IMR-90 (cell line): Measurements from ENCODE around the gene MRTFB. TPM values are rescaled to one million over a fixed set of nuclear protein-coding genes. Genes with fewer than 3 reads are reported as not detected.

Experiments used
- ATAC-seq: fragments of 200-7000 bp; cut with Tn5 transposase; 2 replicates; pipeline ENCODE4 v1.9.1; 2020; ENCODE audit warnings: low read depth, mild to moderate bottlenecking, moderate library complexity
- BruUV-seq: library from RNA; stranded (reverse); fragments of 400-500 nt; replicated peaks from 2 replicates; lab custom pipeline; 2021; lab: Mats Ljungman, UMichigan
- CTCF ChIA-PET: fragments of 300-600 bp; formaldehyde crosslinking; extraction: SDS; loops from one replicate; lab custom pipeline; 2021; ENCODE audit warnings: antibody characterized with exemption; lab: Yijun Ruan, JAX
- POLR2A ChIA-PET: fragments of 300-600 bp; sonication (Branson Sonifier 250); formaldehyde crosslinking; loops from one replicate; lab custom pipeline; 2022; ENCODE audit warnings: antibody characterized with exemption; ENCODE audit not compliant: unreplicated experiment; lab: Charles Lee
- DNase-seq: peaks from one replicate; pipeline ENCODE4 v3.0.0; 2013
- H2AFZ ChIP-seq: replicated peaks from 2 replicates; pipeline ENCODE3; 2013; ENCODE audit warnings: low read length, mild to moderate bottlenecking; ENCODE audit not compliant: poor library complexity
- H2AK5ac ChIP-seq: 2 replicates; pipeline ENCODE4 v1.6.1; 2013; ENCODE audit warnings: low read depth, low read length, inconsistent platforms
- H2AK9ac ChIP-seq: replicated peaks from 2 replicates; pipeline ENCODE3; 2013; ENCODE audit warnings: mild to moderate bottlenecking, low read depth, low read length, moderate library complexity; ENCODE audit not compliant: poor library complexity
- H2BK120ac ChIP-seq: 2 replicates; pipeline ENCODE4 v1.6.1; 2013; ENCODE audit warnings: low read depth, low read length, inconsistent platforms
- H2BK15ac ChIP-seq: 3 replicates; pipeline ENCODE4 v1.6.1; 2013; ENCODE audit warnings: low read depth, low read length, inconsistent platforms
- H2BK20ac ChIP-seq: 2 replicates; pipeline ENCODE4 v1.6.1; 2013; ENCODE audit warnings: low read depth, mild to moderate bottlenecking, inconsistent platforms, low read length, moderate library complexity
- H2BK5ac ChIP-seq: 2 replicates; pipeline ENCODE4 v1.6.1; 2013; ENCODE audit warnings: mild to moderate bottlenecking, low read depth, low read length, inconsistent platforms; ENCODE audit not compliant: poor library complexity, severe bottlenecking
- H3K14ac ChIP-seq: replicated peaks from 2 replicates; pipeline ENCODE4 v1.6.1; 2013; ENCODE audit warnings: low read depth, low read length, inconsistent platforms
- H3K18ac ChIP-seq: 2 replicates; pipeline ENCODE4 v1.6.1; 2013; ENCODE audit warnings: low read depth, low read length, control low read depth
- H3K23ac ChIP-seq: 2 replicates; pipeline ENCODE4 v1.6.1; 2013; ENCODE audit warnings: low read depth, low read length, inconsistent platforms
- H3K27ac ChIP-seq: 2 replicates; pipeline ENCODE4 v1.5.1; 2013; ENCODE audit warnings: mild to moderate bottlenecking, control low read depth, low read length; ENCODE audit not compliant: insufficient read depth
- H3K27me3 ChIP-seq: 2 replicates; pipeline ENCODE4 v1.6.1; 2013; ENCODE audit warnings: low read length; ENCODE audit not compliant: control insufficient read depth, insufficient read depth
- H3K36me3 ChIP-seq: 2 replicates; pipeline ENCODE4 v1.6.1; 2013; ENCODE audit warnings: low read length, mixed read lengths; ENCODE audit not compliant: control insufficient read depth, insufficient read depth
- H3K4ac ChIP-seq: 2 replicates; pipeline ENCODE4 v1.6.1; 2013; ENCODE audit warnings: low read depth, low read length, inconsistent platforms
- H3K4me1 ChIP-seq: 2 replicates; pipeline ENCODE4 v1.6.1; 2013; ENCODE audit warnings: low read length, mixed read lengths; ENCODE audit not compliant: control insufficient read depth, insufficient read depth
- H3K4me2 ChIP-seq: 2 replicates; pipeline ENCODE4 v1.6.1; 2013; ENCODE audit warnings: low read depth, mild to moderate bottlenecking, control low read depth, low read length, moderate library complexity
- H3K4me3 ChIP-seq: 2 replicates; pipeline ENCODE4 v1.5.1; 2013; ENCODE audit warnings: low read depth, mild to moderate bottlenecking, control low read depth, low read length, moderate library complexity; ENCODE audit not compliant: insufficient read depth
- H3K56ac ChIP-seq: 2 replicates; pipeline ENCODE4 v1.6.1; 2013; ENCODE audit warnings: low read length, inconsistent platforms; ENCODE audit not compliant: insufficient read depth; ENCODE audit errors: extremely low read depth
- H3K79me1 ChIP-seq, 2 experiments: 2 replicates each; pipeline ENCODE4 v1.6.1; 2013; ENCODE audit warnings: low read length in 2 of 2, inconsistent platforms in 1 of 2, low read depth in 1 of 2
- H3K9ac ChIP-seq: 2 replicates; pipeline ENCODE4 v1.6.1; 2013; ENCODE audit warnings: low read depth, low read length, control low read depth
- H3K9me1 ChIP-seq: 2 replicates; pipeline ENCODE4 v1.6.1; 2013; ENCODE audit warnings: low read length, inconsistent platforms; ENCODE audit not compliant: insufficient read depth
- H3K9me3 ChIP-seq: 2 replicates; pipeline ENCODE4 v1.6.1; 2013; ENCODE audit warnings: low read length; ENCODE audit not compliant: control insufficient read depth, insufficient read depth
- H4K20me1 ChIP-seq: 2 replicates; pipeline ENCODE4 v1.6.1; 2013; ENCODE audit warnings: low read length, inconsistent platforms; ENCODE audit not compliant: insufficient read depth
- H4K5ac ChIP-seq: 2 replicates; pipeline ENCODE4 v1.6.1; 2013; ENCODE audit warnings: mild to moderate bottlenecking, low read depth, low read length, control low read depth
- H4K8ac ChIP-seq, 2 experiments: 2 replicates each; pipeline ENCODE4 v1.6.1; 2013; ENCODE audit warnings: low read depth in 2 of 2, low read length in 2 of 2, control low read depth in 1 of 2, inconsistent platforms in 1 of 2
- H4K91ac ChIP-seq: 2 replicates; pipeline ENCODE4 v1.6.1; 2013; ENCODE audit warnings: low read depth, low read length, inconsistent platforms; ENCODE audit not compliant: insufficient read depth
- BHLHE40 ChIP-seq: fragments of 150-350 bp; IDR thresholded peaks from 2 replicates; pipeline ENCODE4 v1.6.1; 2016; ENCODE audit warnings: mild to moderate bottlenecking, low read depth, low read length
- CEBPB ChIP-seq: IDR thresholded peaks from 2 replicates; pipeline ENCODE4 v1.6.1; 2012; ENCODE audit warnings: low read depth, low read length, improper control_type of control experiment
- CHD1 ChIP-seq: IDR thresholded peaks from 2 replicates; pipeline ENCODE4 v1.6.1; 2012; ENCODE audit warnings: low read depth, low read length, improper control_type of control experiment
- CTCF ChIP-seq: conservative IDR thresholded peaks from 2 replicates; pipeline ENCODE4 v1.5.1; 2012; ENCODE audit warnings: mild to moderate bottlenecking, low read depth, low read length, improper control_type of control experiment
- ELK1 ChIP-seq: fragments of 150-350 bp; IDR thresholded peaks from 2 replicates; pipeline ENCODE4 v1.6.1; 2016; ENCODE audit warnings: low read depth, mild to moderate bottlenecking, low read length, moderate library complexity, borderline replicate concordance
- FOS ChIP-seq: fragments of 150-350 bp; IDR thresholded peaks from 2 replicates; pipeline ENCODE4 v1.6.1; 2016; ENCODE audit warnings: low read depth, low read length
- MAFK ChIP-seq: IDR thresholded peaks from 2 replicates; pipeline ENCODE4 v1.6.1; 2012; ENCODE audit warnings: low read depth, low read length, improper control_type of control experiment
- MXI1 ChIP-seq: IDR thresholded peaks from 2 replicates; pipeline ENCODE4 v1.6.1; 2012; ENCODE audit warnings: low read depth, mild to moderate bottlenecking, low read length, moderate library complexity, borderline replicate concordance
- NFE2L2 ChIP-seq: fragments of 150-350 bp; IDR thresholded peaks from 2 replicates; pipeline ENCODE4 v1.6.1; 2016; ENCODE audit warnings: low read depth, mild to moderate bottlenecking, low read length
- POLR2A ChIP-seq: IDR thresholded peaks from 2 replicates; pipeline ENCODE4 v1.6.1; 2012; ENCODE audit warnings: mild to moderate bottlenecking, low read depth, low read length
- RAD21 ChIP-seq: IDR thresholded peaks from 2 replicates; pipeline ENCODE4 v1.6.1; 2012; ENCODE audit warnings: low read length, improper control_type of control experiment
- RCOR1 ChIP-seq: IDR thresholded peaks from 2 replicates; pipeline ENCODE4 v1.6.1; 2012; ENCODE audit warnings: mild to moderate bottlenecking, low read length, improper control_type of control experiment; ENCODE audit not compliant: insufficient replicate concordance
- RFX5 ChIP-seq: IDR thresholded peaks from 2 replicates; pipeline ENCODE4 v1.8.0; 2012; ENCODE audit warnings: low read depth, mild to moderate bottlenecking, low read length, moderate library complexity
- SMC3 ChIP-seq: fragments of 150-350 bp; IDR thresholded peaks from 2 replicates; pipeline ENCODE4 v1.6.1; 2016; ENCODE audit warnings: low read depth, mild to moderate bottlenecking, antibody characterized with exemption, low read length, moderate library complexity
- USF2 ChIP-seq: fragments of 150-350 bp; IDR thresholded peaks from 2 replicates; pipeline ENCODE4 v1.6.1; 2017; ENCODE audit warnings: mild to moderate bottlenecking, antibody characterized with exemption, low read length, low read depth
- WGBS, 2 experiments: methylation state at CpG; one replicate each; pipeline versions ENCODE4 v1.1.5 to v1.1.7; 2013; ENCODE audit warnings: missing lambda C conversion rate in 2 of 2; ENCODE audit not compliant: insufficient read length in 1 of 2; ENCODE audit errors: extremely low coverage in 2 of 2; 5-methylcytosine and 5-hydroxymethylcytosine counted together
- dilution Hi-C: fragments of 300-500 bp; cut with HindIII; formaldehyde crosslinking; loops from one replicate; pipeline ENCODE4 v1.14.3; 2018; ENCODE audit warnings: low sequenced_read_pairs; ENCODE audit not compliant: unreplicated experiment
- in situ Hi-C: fragments of 300-500 bp; cut with MboI; formaldehyde crosslinking; loops from 3 replicates; pipeline ENCODE4 v1.14.3; 2019; ENCODE audit warnings: low sequenced_read_pairs, inconsistent platforms, mixed read lengths
- intact Hi-C: fragments of 100-400 bp; cut with micrococcal nuclease; formaldehyde crosslinking; loops from 2 replicates; pipeline ENCODE4 v1.10.0; 2022
- polyA plus RNA-seq, 3 experiments: library from polyadenylated mRNA; depleted of rRNA; stranded (reverse); fragments of >200 nt; gene quantifications; 2 replicates each; pipeline ENCODE4 v1.2.3, GENCODE V29; 2012; ENCODE audit warnings: low replicate concordance in 1 of 3
- total RNA-seq: library from RNA; depleted of rRNA; stranded (reverse); fragments of >200 nt; gene quantifications from 2 replicates; pipeline ENCODE4 v1.2.3, GENCODE V29; 2012

Gene MRTFB
- total and polyA plus RNA-seq, 2 of the 4 experiments (the other 2 are of a cell fraction): 4.4 to 5.4 TPM

GRCh38 chr16:14063618-14064581 lies 7.2 kb upstream of the MRTFB start:
- no peak overlapping the region for H2AK5ac ChIP-seq
- no peaks in the 10 kb centered on the region for H4K20me1 ChIP-seq
- no peak overlapping the region for H2BK20ac ChIP-seq
- no peak overlapping the region for H2AFZ ChIP-seq
- dilution Hi-C loops (no loop called here), intact Hi-C loops (loop anchor here (10.0 kb wide), 1 partner anchor 109 kb away; no protein-coding TSS in a partner anchor), in situ Hi-C loops (no loop called here)
- POLR2A ChIA-PET: no interaction called here
- no peaks in the 10 kb centered on the region for H3K4me1 ChIP-seq
- no peak overlapping the region for H3K23ac ChIP-seq
- no peak overlapping the region for H2BK120ac ChIP-seq
- no peak for ATAC-seq
- H3K18ac ChIP-seq: no peak overlapping the region
- no peak overlapping the region for H3K27ac ChIP-seq
- no peak overlapping the region for H3K4me2 ChIP-seq
- no CpG with 5 or more reads among the region's 6 CpGs for WGBS, 2 experiments
- no peaks in the 10 kb centered on the region for H3K79me1 ChIP-seq
- CTCF ChIA-PET: no interaction called here
- no peak overlapping the region for H2BK15ac ChIP-seq
- H3K14ac ChIP-seq: no peak overlapping the region
- no peak overlapping the region for H2AK9ac ChIP-seq
- no peak overlapping the region for H4K5ac ChIP-seq
- H3K9ac ChIP-seq: no peak overlapping the region
- H3K9me1 ChIP-seq: no peaks in the 10 kb centered on the region
- H3K56ac ChIP-seq: no peak overlapping the region
- BruUV-seq: no TSS peak
- H3K36me3 ChIP-seq: no peaks in the 10 kb centered on the region
- no peak for DNase-seq
- H2BK5ac ChIP-seq: no peak overlapping the region
- H3K4ac ChIP-seq: no peak overlapping the region
- no peak overlapping the region for H3K4me3 ChIP-seq
- H4K8ac ChIP-seq: no peak overlapping the region
- H3K9me3 ChIP-seq: peaks cover 2% of the 10 kb centered on the region; the same call in 1 of the 2 replicates
- H3K27me3 ChIP-seq: peaks cover 5% of the 10 kb centered on the region
- H4K91ac ChIP-seq: no peak overlapping the region
- TF ChIP-seq ELK1 (no peak), MAFK (no peak), CTCF (no peak), CHD1 (no peak), MXI1 (no peak), RCOR1 (no peak), USF2 (no peak), FOS (no peak), POLR2A (no peak), NFE2L2 (no peak), CEBPB (no peak), BHLHE40 (no peak), SMC3 (no peak), RFX5 (no peak), RAD21 (no peak)
